Smooth muscle cell (in vitro differentiated cells): Measurements from ENCODE around the gene IRF6. TPM values are rescaled to one million over a fixed set of nuclear protein-coding genes. Genes with fewer than 3 reads are reported as not detected.

Experiments used
- DNase-seq: peaks from one replicate; lab custom pipeline; 2025; ENCODE audit not compliant: unreplicated experiment; lab: John Stamatoyannopoulos, UW
- H2AFZ ChIP-seq: fragments of 200-600 bp; sonication (generic); 2 replicates; pipeline ENCODE4 v1.6.0; 2016; ENCODE audit warnings: antibody characterized with exemption, low read depth, mild to moderate bottlenecking
- H3F3A ChIP-seq: fragments of 200-600 bp; sonication (generic); 2 replicates; pipeline ENCODE4 v1.6.0; 2017; ENCODE audit warnings: antibody characterized with exemption, low read depth
- H3K27ac ChIP-seq: fragments of 200-600 bp; sonication (generic); 2 replicates; pipeline ENCODE4 v1.5.1; 2016; ENCODE audit warnings: low read depth, mild to moderate bottlenecking
- H3K27me3 ChIP-seq: fragments of 200-600 bp; sonication (generic); 2 replicates; pipeline ENCODE4 v1.6.1; 2016; ENCODE audit warnings: low read depth, mild to moderate bottlenecking
- H3K36me3 ChIP-seq: fragments of 200-600 bp; sonication (generic); 2 replicates; pipeline ENCODE4 v1.5.1; 2016; ENCODE audit warnings: low read depth
- H3K4me1 ChIP-seq: fragments of 200-600 bp; sonication (generic); 2 replicates; pipeline ENCODE4 v1.5.1; 2016; ENCODE audit warnings: low read depth
- H3K4me2 ChIP-seq: fragments of 200-600 bp; sonication (generic); 2 replicates; pipeline ENCODE4 v1.6.0; 2016; ENCODE audit warnings: mild to moderate bottlenecking
- H3K4me3 ChIP-seq: fragments of 200-600 bp; sonication (generic); 2 replicates; pipeline ENCODE4 v1.5.1; 2016; ENCODE audit warnings: mild to moderate bottlenecking
- H3K79me2 ChIP-seq: fragments of 200-600 bp; sonication (generic); 2 replicates; pipeline ENCODE4 v1.6.0; 2016; ENCODE audit warnings: low read depth, mild to moderate bottlenecking
- H3K9ac ChIP-seq: fragments of 200-600 bp; sonication (generic); 2 replicates; pipeline ENCODE4 v1.6.0; 2016; ENCODE audit warnings: low read depth
- H3K9me3 ChIP-seq: fragments of 200-600 bp; sonication (generic); replicated peaks from 2 replicates; pipeline ENCODE4 v1.5.1; 2016; ENCODE audit warnings: low read depth
- H4K20me1 ChIP-seq: fragments of 200-600 bp; sonication (generic); 2 replicates; pipeline ENCODE4 v1.6.0; 2016; ENCODE audit warnings: low read depth
- WGBS: methylation state at CpG from one replicate; pipeline ENCODE4 v1.1.7; 2016; ENCODE audit warnings: low lambda C conversion rate; 5-methylcytosine and 5-hydroxymethylcytosine counted together
- polyA plus RNA-seq: library from polyadenylated mRNA; unstranded; fragments of >200 nt; fragmentation: Nextera tagmentation; extraction: Ambion mirVana; gene quantifications from 2 replicates; pipeline ENCODE4 v1.2.1, GENCODE V29; 2016
- total RNA-seq: library from RNA; depleted of rRNA; stranded (reverse); fragments of >200 nt; gene quantifications from 2 replicates; pipeline ENCODE4 v1.2.3, GENCODE V29; 2014
- TF ChIP-seq, protein P1 (sequence below): fragments of 200-600 bp; sonication (generic); IDR thresholded peaks from 2 replicates; pipeline ENCODE4 v1.5.1; 2017; ENCODE audit warnings: borderline replicate concordance, mild to moderate bottlenecking, antibody characterized with exemption; ENCODE audit not compliant: insufficient read depth, poor library complexity, severe bottlenecking

IRF6 gene
- total and polyA plus RNA-seq, 2 experiments from 2014 or later = 18.1 to 59.6 TPM

DNA sequence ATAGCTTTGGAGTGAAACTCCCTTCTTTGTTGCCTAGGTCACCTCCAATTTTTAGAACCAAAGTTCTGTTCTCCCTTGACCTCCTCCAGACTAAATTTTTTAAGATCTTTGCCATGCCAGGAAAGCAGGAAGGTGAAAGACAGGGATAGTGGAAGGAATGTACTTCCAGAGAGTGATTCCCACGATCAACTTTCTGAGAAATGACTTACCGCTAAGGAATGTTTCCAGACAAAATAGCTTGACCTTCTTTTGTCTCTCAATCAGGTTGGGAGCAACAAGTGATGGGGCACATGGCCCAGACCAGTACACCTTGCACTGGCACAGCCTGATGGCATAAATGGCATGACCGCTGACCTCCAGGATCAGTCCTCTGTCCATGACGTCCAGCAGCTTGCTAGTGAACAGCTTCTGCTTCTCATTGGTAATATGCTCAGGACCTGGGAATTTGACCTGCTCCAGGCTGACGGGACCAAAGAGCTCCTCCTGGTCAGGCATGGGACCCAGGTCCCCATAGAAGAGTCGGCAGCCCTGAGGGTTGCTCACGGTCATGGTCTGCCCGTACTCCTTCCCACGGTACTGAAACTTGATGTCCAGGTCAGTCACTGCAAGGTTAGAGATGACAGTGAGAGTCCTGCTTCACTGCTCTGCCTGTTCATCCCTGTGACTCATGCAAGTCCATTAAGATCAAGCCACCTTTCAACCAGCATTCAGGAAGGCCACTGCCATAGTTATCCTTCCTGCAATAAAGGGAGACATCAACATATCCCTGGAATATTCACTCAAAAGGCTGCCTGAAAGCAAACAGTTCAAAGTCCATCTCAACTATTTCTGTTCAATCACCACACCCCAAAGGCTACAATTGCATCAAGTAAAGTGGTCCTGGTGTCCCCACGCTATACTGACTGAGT is 15.4 kb downstream of the IRF6 start:
- Histone ChIP-seq H3K4me3 (no peak overlapping the region), H3K9ac (no peak overlapping the region), H2AFZ (no peak overlapping the region), H3K27me3 (no peaks in the 10 kb centered on the region), H3K9me3 (no peaks in the 10 kb centered on the region), H3K79me2 (no peaks in the 10 kb centered on the region), H3K4me2 (no peak overlapping the region), H3K4me1 (no peaks in the 10 kb centered on the region), H3K27ac (no peak overlapping the region), H3K36me3 (no peaks in the 10 kb centered on the region), H4K20me1 (peaks cover 6% of the 10 kb centered on the region), H3F3A (no peaks in the 10 kb centered on the region)
- no peak for DNase-seq
- TF ChIP-seq, protein P1, sequence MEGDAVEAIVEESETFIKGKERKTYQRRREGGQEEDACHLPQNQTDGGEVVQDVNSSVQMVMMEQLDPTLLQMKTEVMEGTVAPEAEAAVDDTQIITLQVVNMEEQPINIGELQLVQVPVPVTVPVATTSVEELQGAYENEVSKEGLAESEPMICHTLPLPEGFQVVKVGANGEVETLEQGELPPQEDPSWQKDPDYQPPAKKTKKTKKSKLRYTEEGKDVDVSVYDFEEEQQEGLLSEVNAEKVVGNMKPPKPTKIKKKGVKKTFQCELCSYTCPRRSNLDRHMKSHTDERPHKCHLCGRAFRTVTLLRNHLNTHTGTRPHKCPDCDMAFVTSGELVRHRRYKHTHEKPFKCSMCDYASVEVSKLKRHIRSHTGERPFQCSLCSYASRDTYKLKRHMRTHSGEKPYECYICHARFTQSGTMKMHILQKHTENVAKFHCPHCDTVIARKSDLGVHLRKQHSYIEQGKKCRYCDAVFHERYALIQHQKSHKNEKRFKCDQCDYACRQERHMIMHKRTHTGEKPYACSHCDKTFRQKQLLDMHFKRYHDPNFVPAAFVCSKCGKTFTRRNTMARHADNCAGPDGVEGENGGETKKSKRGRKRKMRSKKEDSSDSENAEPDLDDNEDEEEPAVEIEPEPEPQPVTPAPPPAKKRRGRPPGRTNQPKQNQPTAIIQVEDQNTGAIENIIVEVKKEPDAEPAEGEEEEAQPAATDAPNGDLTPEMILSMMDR = no peak
- 90% methylated on average over 10 of the region's 10 CpGs for WGBS

DNA sequence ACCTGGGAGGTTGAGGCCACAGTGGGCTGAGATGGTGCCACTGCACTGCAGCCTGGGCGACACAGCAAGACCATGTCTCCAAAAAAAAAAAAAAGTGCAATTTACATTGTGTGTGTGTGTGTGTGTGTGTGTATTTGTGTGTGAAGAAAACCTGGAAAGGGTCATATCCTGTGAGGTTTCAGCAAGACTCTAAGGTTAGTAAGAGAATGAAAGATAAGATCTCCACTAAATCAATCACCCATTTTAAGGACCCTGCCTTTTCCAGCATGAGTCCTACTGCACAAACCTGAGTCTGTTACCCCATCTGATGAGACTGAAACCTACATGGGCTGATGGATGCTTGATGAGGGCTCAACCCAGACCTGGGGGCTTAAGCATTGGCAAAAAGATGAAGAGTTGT is 16.7 kb downstream of the IRF6 start:
- Histone ChIP-seq H3K9ac (no peak overlapping the region), H3K79me2 (no peaks in the 10 kb centered on the region), H4K20me1 (no peaks in the 10 kb centered on the region), H3K27ac (no peak overlapping the region), H2AFZ (no peak overlapping the region), H3K9me3 (no peaks in the 10 kb centered on the region), H3K27me3 (no peaks in the 10 kb centered on the region), H3K4me3 (no peak overlapping the region), H3K36me3 (no peaks in the 10 kb centered on the region), H3K4me1 (no peaks in the 10 kb centered on the region), H3K4me2 (no peak overlapping the region), H3F3A (peaks cover 6% of the 10 kb centered on the region)
- TF ChIP-seq, protein P1 = no peak
- WGBS = 100% methylated on average over 1 of the region's 1 CpG
- no peak for DNase-seq

DNA sequence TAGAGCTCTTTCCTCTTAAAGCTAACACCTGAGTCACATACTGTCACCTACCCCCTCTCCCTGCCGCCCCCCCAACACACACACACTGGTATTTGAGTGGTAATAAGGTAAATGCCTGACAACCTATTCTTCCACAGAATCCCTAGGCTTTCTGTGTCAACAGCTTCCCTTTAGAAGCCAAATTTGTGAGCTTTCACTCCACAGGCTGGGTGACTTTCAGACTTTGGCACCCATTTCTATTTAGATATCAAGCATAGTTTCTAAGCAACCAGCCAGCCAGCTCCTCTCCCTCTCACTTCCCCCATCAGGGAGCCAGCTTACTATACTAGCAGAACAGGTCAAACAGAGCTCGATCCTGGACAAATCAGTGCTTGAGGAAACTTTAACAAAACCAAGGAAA is 18.4 kb downstream of the IRF6 start:
- Histone ChIP-seq H3K9me3 (no peaks in the 10 kb centered on the region), H4K20me1 (no peaks in the 10 kb centered on the region), H3K4me2 (no peak overlapping the region), H3K27ac (peak overlapping the region; percentile 35), H2AFZ (no peak overlapping the region), H3K4me3 (no peak overlapping the region), H3K79me2 (no peaks in the 10 kb centered on the region), H3K9ac (no peak overlapping the region), H3K4me1 (peaks cover 6% of the 10 kb centered on the region), H3K27me3 (no peaks in the 10 kb centered on the region), H3F3A (peaks cover 6% of the 10 kb centered on the region), H3K36me3 (no peaks in the 10 kb centered on the region)
- 80% methylated on average over 2 of the region's 2 CpGs for WGBS
- TF ChIP-seq, protein P1 = no peak
- no peak for DNase-seq
